A549 (cell line): ENCODE data around the gene TM9SF4. TPM values are rescaled to one million over a fixed set of nuclear protein-coding genes. Genes with fewer than 3 reads are reported as not detected.

ENCODE experiments used
- ATAC-seq, 2 experiments: fragments of 200-7000 bp in 1 of 2; fragments of >200 bp in 1 of 2; cut with Nextera tagmentation in 1 of 2; cut with Tn5 transposase in 1 of 2; 3 replicates each; pipeline versions ENCODE4 v1.8.0 to v1.9.1; 2018 to 2020; ENCODE audit warnings: mild to moderate bottlenecking in 1 of 2, moderate library complexity in 1 of 2
- CTCF ChIA-PET: fragments of 300-600 bp; sonication (Branson Sonifier 250); formaldehyde crosslinking; extraction: SDS; loops from one replicate; lab custom pipeline; 2021; ENCODE audit warnings: antibody characterized with exemption, inconsistent platforms; lab: Yijun Ruan, JAX
- POLR2A ChIA-PET: fragments of 350-600 bp; formaldehyde crosslinking; extraction: SDS; loops from one replicate; lab custom pipeline; 2021; ENCODE audit warnings: antibody characterized with exemption, inconsistent platforms; lab: Yijun Ruan, JAX
- DNase-seq, 2 experiments: peaks; one replicate each; pipeline versions ENCODE4 v3.0.0 to v3.0.0-alpha.2; 2011 to 2016; ENCODE audit warnings: low read depth in 1 of 2, low spot score in 1 of 2
- FAIRE-seq: peaks from 2 replicates; lab custom pipeline; 2011; peaks lifted over from hg19 to GRCh38; lab: Jason Lieb, UNC
- H3K27ac ChIP-seq, 2 experiments: fragments of >200 bp; sonication (Bioruptor Twin); formaldehyde crosslinking; 3 replicates each; pipeline ENCODE4 v1.5.1; 2016 to 2017
- H3K4me1 ChIP-seq: fragments of >200 bp; sonication (Bioruptor Twin); formaldehyde crosslinking; 3 replicates; pipeline ENCODE4 v1.6.1; 2016
- H3K4me2 ChIP-seq: fragments of >200 bp; sonication (Bioruptor Twin); formaldehyde crosslinking; 3 replicates; pipeline ENCODE4 v1.6.1; 2016
- H3K4me3 ChIP-seq: fragments of >200 bp; sonication (Bioruptor Twin); formaldehyde crosslinking; 3 replicates; pipeline ENCODE4 v1.5.1; 2016
- H3K9me3 ChIP-seq: fragments of >200 bp; sonication (Bioruptor Twin); formaldehyde crosslinking; 3 replicates; pipeline ENCODE4 v1.6.1; 2016
- CBX8 ChIP-seq: fragments of 200-600 bp; sonication (generic); IDR thresholded peaks from 2 replicates; pipeline ENCODE4 v1.6.1; 2016
- ESRRA ChIP-seq: fragments of 150-350 bp; IDR thresholded peaks from 2 replicates; pipeline ENCODE4 v1.6.1; 2014; ENCODE audit warnings: mild to moderate bottlenecking, low read length, borderline replicate concordance
- FOSL2 ChIP-seq, 2 experiments: fragments of 450-650 bp in 1 of 2; fragments of >200 bp in 1 of 2; sonication (Bioruptor Twin) in 1 of 2; formaldehyde crosslinking; IDR thresholded peaks; 2 replicates each; pipeline versions ENCODE4 v1.5.0 to v1.6.1; 2016 to 2020; ENCODE audit warnings: mild to moderate bottlenecking in 1 of 2, moderate library complexity in 1 of 2
- FOXS1 ChIP-seq: fragments of 250-450 bp; sonication (Bioruptor Pico); IDR thresholded peaks from 2 replicates; pipeline ENCODE4 v1.5.0; 2020; ENCODE audit warnings: mild to moderate bottlenecking, moderate library complexity
- HOXA7 ChIP-seq: fragments of 250-450 bp; sonication (Bioruptor Pico); IDR thresholded peaks from 2 replicates; pipeline ENCODE4 v1.5.0; 2020; ENCODE audit warnings: mild to moderate bottlenecking, moderate library complexity
- JUN ChIP-seq, 2 experiments: fragments of >200 bp; sonication (Bioruptor Twin); formaldehyde crosslinking; IDR thresholded peaks; 2 replicates in 1 of 2; 3 replicates in 1 of 2; pipeline ENCODE4 v1.6.1; 2016 to 2017
- JUNB ChIP-seq: fragments of >200 bp; sonication (Bioruptor Twin); formaldehyde crosslinking; IDR thresholded peaks from 2 replicates; pipeline ENCODE4 v1.6.1; 2016
- MYC ChIP-seq: IDR thresholded peaks from 2 replicates; pipeline ENCODE4 v1.6.1; 2012; ENCODE audit warnings: mild to moderate bottlenecking, inconsistent platforms, low read length, improper control_type of control experiment, borderline replicate concordance
- PHF8 ChIP-seq: fragments of 200-600 bp; sonication (generic); IDR thresholded peaks from 2 replicates; pipeline ENCODE4 v1.6.1; 2016; ENCODE audit warnings: low read depth, mild to moderate bottlenecking, antibody characterized with exemption, moderate library complexity, borderline replicate concordance
- RAD21 ChIP-seq, 2 experiments: fragments of >200 bp in 1 of 2; sonication (Bioruptor Twin) in 1 of 2; formaldehyde crosslinking in 1 of 2; IDR thresholded peaks in 1 of 2; conservative IDR thresholded peaks in 1 of 2; 2 replicates in 1 of 2; 3 replicates in 1 of 2; pipeline ENCODE4 v1.6.1; 2012 to 2018; ENCODE audit warnings: inconsistent platforms in 1 of 2
- RARB ChIP-seq: fragments of 250-450 bp; sonication (Bioruptor Pico); IDR thresholded peaks from 2 replicates; pipeline ENCODE4 v1.8.0; 2021; ENCODE audit warnings: mild to moderate bottlenecking, moderate library complexity
- SMC3 ChIP-seq: fragments of >200 bp; sonication (Bioruptor Twin); formaldehyde crosslinking; IDR thresholded peaks from 3 replicates; pipeline ENCODE4 v1.6.1; 2018; ENCODE audit warnings: inconsistent platforms
- ZFP36 ChIP-seq: fragments of 450-650 bp; IDR thresholded peaks from 2 replicates; pipeline ENCODE4 v1.6.1; 2014; ENCODE audit warnings: borderline replicate concordance; ENCODE audit not compliant: partially characterized antibody
- WGBS: methylation state at CpG from one replicate; pipeline ENCODE4 v1.1.6; 2017; ENCODE audit errors: missing lambda C conversion rate; 5-methylcytosine and 5-hydroxymethylcytosine counted together
- polyA plus RNA-seq, 4 experiments: library from polyadenylated mRNA; depleted of rRNA in 3 of 4; stranded (reverse); fragments of >200 nt; fragmentation: RNase III in 1 of 4; extraction: RNeasy Plus Mini Kit Qiagen cat#74134 plus additional on column Dnase treatment in 1 of 4; gene quantifications; 2 replicates in 3 of 4; 3 replicates in 1 of 4; pipeline ENCODE4 v1.2.3, GENCODE V29; 2011 to 2017
- TF ChIP-seq, protein P1 (sequence below): fragments of 200-600 bp; sonication (generic); IDR thresholded peaks from 2 replicates; pipeline ENCODE4 v1.6.1; 2016; ENCODE audit warnings: antibody characterized with exemption, mild to moderate bottlenecking, moderate library complexity

Gene TM9SF4
- polyA plus RNA-seq, 2 of the 4 experiments (the other 2 are of a cell fraction): 52.3 to 60.0 TPM

- ChIA-PET CTCF (no interaction called here), POLR2A (no interaction called here)
- FAIRE-seq: no peak
- whole genome bisulfite sequencing: 82% methylated on average over 8 of the region's 8 CpGs
- no peak for DNase-seq
- H3K4me3 ChIP-seq: no peak overlapping the region
- no peak overlapping the region for H3K4me2 ChIP-seq
- no peaks in the 10 kb centered on the region for H3K4me1 ChIP-seq
- H3K27ac ChIP-seq: no peak overlapping the region
- ATAC-seq: no peak
- TF ChIP-seq PHF8 (no peak), FOXS1 (CRISPR knock-in tag) (no peak), RAD21 (conservative IDR thresholded peaks at IDR 0.05 in 1 of 2, IDR thresholded peaks at IDR 0.05 in 1 of 2) (no peak), RARB (no peak), CBX8 (no peak), JUN (IDR thresholded peaks at IDR 0.05) (no peak)
- no peaks in the 10 kb centered on the region for H3K9me3 ChIP-seq
Measured at GRCh38 chr20:32126919-32127318, 17.4 kb downstream of the TM9SF4 start.

- no peak for ATAC-seq
- H3K9me3 ChIP-seq: no peaks in the 10 kb centered on the region
- POLR2A ChIA-PET: no interaction called here
- WGBS: 96% methylated on average over 5 of the region's 5 CpGs
- DNase-seq: no peak
- no peak overlapping the region for H3K4me2 ChIP-seq
- H3K4me3 ChIP-seq: no peak overlapping the region
- no peak overlapping the region for H3K27ac ChIP-seq
- CTCF ChIA-PET: interaction anchor here (1.3 kb wide), 1 partner anchor 9 kb away, joined by 3 read pairs; no protein-coding TSS in a partner anchor
- FAIRE-seq: no peak
- no peak for TF ChIP-seq FOXS1 (CRISPR knock-in tag)
- TF ChIP-seq RARB: no peak
- TF ChIP-seq ESRRA: no peak
- no peaks in the 10 kb centered on the region for H3K4me1 ChIP-seq
Measured at GRCh38 chr20:32127347-32127746, 17.8 kb downstream of the TM9SF4 start.

GRCh38 chr20:32128167-32128566 is 18.7 kb downstream of the TM9SF4 start:
- no peak overlapping the region for H3K27ac ChIP-seq
- 92% methylated on average over 2 of the region's 2 CpGs for WGBS
- H3K4me1 ChIP-seq: no peaks in the 10 kb centered on the region
- DNase-seq (no peak), FAIRE-seq (no peak), ATAC-seq (no peak)
- no peaks in the 10 kb centered on the region for H3K9me3 ChIP-seq
- CTCF ChIA-PET: interaction anchor here (1.3 kb wide), 1 partner anchor 10 kb away, joined by 3 read pairs; no protein-coding TSS in a partner anchor
- POLR2A ChIA-PET: no interaction called here
- TF ChIP-seq, protein P1, sequence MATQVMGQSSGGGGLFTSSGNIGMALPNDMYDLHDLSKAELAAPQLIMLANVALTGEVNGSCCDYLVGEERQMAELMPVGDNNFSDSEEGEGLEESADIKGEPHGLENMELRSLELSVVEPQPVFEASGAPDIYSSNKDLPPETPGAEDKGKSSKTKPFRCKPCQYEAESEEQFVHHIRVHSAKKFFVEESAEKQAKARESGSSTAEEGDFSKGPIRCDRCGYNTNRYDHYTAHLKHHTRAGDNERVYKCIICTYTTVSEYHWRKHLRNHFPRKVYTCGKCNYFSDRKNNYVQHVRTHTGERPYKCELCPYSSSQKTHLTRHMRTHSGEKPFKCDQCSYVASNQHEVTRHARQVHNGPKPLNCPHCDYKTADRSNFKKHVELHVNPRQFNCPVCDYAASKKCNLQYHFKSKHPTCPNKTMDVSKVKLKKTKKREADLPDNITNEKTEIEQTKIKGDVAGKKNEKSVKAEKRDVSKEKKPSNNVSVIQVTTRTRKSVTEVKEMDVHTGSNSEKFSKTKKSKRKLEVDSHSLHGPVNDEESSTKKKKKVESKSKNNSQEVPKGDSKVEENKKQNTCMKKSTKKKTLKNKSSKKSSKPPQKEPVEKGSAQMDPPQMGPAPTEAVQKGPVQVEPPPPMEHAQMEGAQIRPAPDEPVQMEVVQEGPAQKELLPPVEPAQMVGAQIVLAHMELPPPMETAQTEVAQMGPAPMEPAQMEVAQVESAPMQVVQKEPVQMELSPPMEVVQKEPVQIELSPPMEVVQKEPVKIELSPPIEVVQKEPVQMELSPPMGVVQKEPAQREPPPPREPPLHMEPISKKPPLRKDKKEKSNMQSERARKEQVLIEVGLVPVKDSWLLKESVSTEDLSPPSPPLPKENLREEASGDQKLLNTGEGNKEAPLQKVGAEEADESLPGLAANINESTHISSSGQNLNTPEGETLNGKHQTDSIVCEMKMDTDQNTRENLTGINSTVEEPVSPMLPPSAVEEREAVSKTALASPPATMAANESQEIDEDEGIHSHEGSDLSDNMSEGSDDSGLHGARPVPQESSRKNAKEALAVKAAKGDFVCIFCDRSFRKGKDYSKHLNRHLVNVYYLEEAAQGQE: no peak
- H3K4me2 ChIP-seq: no peak overlapping the region
- H3K4me3 ChIP-seq: no peak overlapping the region

- ChIA-PET POLR2A (no interaction called here), CTCF (no interaction called here)
- FAIRE-seq: no peak
- Histone ChIP-seq H3K4me2 (no peak overlapping the region), H3K4me3 (no peak overlapping the region), H3K4me1 (no peaks in the 10 kb centered on the region), H3K9me3 (no peaks in the 10 kb centered on the region), H3K27ac (no peak overlapping the region)
- 91% methylated on average over 5 of the region's 5 CpGs for WGBS
- DNase-seq: no peak
- ATAC-seq: no peak
- TF ChIP-seq SMC3: no peak
- no peak for TF ChIP-seq JUNB
- TF ChIP-seq HOXA7 (CRISPR knock-in tag): no peak
- no peak for TF ChIP-seq FOSL2 (IDR thresholded peaks at IDR 0.05)
- TF ChIP-seq FOSL2 (CRISPR knock-in tag; IDR thresholded peaks at IDR 0.05): no peak
- TF ChIP-seq MYC: no peak
- no peak for TF ChIP-seq ZFP36
Measured at GRCh38 chr20:32129863-32130262, 20.3 kb downstream of the TM9SF4 start.
